LoVo (cell line): ENCODE measurements around the gene HGF.
"Not testable (repeated sequence)": the region's sequence is repeated elsewhere in the genome, so short reads cannot be mapped to it uniquely, and the experiment has no call there.

Experiments used
- DNase-seq: peaks from one replicate; pipeline ENCODE4 v3.0.0-alpha.2; 2016; ENCODE audit warnings: low spot score

Gene HGF

DNA sequence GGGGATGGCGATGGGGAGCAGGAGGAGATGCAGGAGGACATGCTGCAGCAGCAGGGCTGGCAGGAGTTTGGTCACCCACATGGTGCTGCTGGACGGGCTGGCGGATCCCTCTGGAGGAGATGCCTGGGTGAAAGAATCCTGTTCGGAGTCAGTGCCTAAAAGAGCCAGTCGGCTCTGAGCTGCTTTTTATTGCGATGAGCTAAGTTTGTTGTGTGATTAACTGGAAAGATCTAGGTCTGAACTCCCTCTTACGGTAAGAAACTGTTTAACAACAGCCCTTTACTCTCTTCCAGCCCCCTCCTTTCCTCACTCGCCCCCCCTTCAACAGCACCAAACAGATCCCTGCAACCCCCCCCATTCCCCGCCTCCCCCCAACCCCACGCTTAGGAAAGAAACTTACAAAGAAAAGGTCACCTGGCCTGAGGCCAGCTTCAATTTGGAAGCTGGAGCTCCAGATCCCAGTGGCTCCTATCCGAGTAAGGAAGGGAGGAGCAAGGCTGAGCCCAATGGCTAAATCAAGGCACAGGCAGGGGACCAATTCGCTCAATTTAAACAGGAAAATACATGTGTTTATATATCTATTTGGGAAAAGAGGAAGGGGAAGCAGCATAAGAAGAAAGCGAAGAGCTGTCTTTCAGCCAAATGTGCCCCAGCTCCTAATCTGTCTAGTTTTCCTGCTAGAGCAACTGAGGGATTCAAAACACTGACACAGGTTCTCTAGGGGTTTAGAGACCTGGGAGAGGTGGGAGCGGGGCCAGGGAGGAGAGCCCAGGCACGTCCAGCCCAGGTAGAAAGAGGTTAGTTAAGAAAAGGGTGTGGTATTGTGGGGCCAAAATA lies at the start of gene HGF:
HGF (minus strand) TSS at position 157 of the 837 bp plus-strand sequence; CDS start at position 81, 76 bp downstream.
- DNase-seq = no peak

DNA sequence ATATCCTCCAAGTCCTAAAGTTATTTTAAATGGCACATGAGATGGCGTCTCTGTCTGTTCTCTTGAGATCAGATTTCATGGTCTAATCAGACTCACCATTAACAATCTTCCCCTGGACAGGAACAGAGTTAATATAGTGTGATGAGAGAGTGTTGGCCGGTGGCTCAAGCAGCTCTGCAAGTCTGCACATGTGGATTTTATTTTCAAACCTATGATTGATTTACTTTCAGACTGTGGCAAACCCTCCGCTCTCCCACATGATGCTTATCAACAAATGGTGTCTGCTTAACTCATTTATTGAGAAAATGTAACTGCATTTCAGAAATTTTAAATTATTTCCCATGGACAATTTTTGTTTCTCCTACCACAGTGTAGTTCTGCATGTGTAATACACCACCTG lies 46.5 kb upstream of the HGF start:
- DNase-seq = no peak

GRCh38 chr7:81812866-81813476 lies 43.1 kb upstream of the HGF start:
- DNase-seq = not testable (repeated sequence)

DNA sequence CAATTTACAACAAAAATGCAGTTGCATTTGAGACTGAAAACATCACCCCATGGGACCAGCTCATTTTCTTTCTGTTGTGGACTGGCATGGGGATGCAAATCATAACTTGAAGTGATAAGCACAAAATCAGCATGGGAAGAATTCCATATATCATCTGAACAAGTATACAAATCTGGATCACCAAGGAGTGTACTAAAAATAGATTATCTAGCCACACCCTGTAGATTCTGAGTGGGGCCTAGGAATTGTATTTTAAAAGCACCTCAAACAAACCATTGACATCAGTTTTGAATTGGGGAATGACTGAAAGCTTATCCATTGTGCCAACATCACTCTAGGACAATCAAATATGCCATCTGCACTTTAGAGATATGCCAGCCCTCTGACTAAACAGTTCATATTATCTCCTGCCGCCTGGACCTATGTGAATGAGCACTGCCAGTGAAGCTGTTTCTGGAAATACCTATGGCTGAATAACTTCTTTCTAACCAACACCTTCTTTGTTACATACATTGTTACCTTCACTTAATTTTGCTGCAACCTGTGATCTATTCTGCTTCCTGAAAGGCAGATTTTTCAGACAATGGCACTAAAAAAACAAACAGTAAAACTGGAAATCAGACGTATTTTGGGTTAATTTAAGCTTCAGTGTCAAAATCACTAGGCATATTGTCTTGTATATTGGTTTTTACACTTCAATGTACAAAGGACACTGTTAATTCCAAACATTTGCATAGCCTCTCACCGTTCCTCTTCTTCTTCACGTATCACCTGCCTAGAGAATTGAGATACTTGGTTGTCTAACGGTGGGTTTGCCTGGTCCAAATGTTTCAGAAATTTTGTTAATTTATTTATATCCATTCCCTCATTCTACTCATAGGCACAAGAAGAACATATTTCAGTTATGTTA lies 42.4 kb upstream of the HGF start:
- DNase-seq = no peak

GRCh38 chr7:81810476-81811155 lies 40.8 kb upstream of the HGF start:
- no peak for DNase-seq

GRCh38 chr7:81808310-81808709 lies 38.5 kb upstream of the HGF start:
- not testable (repeated sequence) for DNase-seq

GRCh38 chr7:81803267-81803666 lies 33.4 kb upstream of the HGF start:
- no peak for DNase-seq

DNA sequence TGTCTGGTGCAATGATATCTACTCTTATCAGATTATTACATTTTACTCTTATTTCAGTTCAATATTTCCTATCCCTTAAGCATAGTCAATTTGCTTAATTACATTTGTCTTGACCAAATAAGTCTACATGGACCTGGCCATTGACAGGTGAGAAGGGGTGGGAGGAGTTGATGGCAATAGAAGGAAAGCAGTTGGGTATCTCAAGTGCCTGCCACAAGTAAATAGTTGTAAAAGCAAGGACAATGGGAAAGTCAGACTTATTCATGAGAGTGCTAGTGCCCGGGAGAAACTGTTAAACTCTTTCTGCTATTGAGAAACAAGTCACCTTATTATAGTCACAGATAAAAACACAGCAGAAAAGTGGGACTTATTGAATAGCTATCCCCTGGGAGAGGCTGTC lies 32.4 kb upstream of the HGF start:
- DNase-seq = no peak

DNA sequence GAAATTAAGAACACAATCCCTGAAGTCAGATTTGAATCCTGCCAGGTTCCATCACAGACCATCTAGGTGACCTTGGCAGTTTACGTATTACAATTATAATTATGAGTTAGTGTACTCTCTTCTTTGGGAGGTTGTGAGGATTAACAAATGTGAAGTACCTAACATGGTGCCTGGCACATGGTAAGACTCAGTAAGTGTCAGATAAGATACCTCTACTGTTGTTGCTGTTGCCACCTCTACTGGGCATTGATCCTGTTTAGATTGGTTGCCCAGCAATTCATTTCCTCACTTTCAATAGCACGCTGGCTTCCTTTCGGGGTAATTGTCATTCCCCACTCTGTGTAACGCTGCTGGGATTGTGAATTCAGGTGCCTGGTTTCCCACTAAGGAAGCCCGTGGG lies 31.7 kb upstream of the HGF start:
- no peak for DNase-seq

- DNase-seq = no peak
Measured at GRCh38 chr7:81791568-81792518, 22.0 kb upstream of the HGF start.

- no peak for DNase-seq
Measured at GRCh38 chr7:81790686-81791085, 20.8 kb upstream of the HGF start.

DNA sequence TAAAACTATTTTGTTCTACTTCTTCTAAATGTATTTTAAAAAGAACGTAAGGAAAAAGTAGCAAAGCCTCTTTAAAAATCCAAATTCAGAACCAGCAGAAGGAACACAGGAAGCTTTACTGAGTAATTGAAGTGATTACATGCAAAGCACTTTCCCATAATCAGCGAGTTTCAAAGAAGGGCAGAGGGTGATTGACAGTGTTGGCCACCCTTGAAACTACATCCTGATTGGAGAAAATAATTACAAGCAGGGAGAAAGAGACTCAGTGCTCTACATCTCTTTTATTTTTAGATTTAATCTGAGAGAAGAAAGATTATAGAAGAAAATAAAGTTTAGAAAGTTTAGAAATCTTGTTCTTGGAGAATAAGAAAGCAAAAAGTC lies 20.3 kb upstream of the HGF start:
- DNase-seq = no peak

GRCh38 chr7:81789406-81790119 lies 19.7 kb upstream of the HGF start:
- DNase-seq = no peak

DNA sequence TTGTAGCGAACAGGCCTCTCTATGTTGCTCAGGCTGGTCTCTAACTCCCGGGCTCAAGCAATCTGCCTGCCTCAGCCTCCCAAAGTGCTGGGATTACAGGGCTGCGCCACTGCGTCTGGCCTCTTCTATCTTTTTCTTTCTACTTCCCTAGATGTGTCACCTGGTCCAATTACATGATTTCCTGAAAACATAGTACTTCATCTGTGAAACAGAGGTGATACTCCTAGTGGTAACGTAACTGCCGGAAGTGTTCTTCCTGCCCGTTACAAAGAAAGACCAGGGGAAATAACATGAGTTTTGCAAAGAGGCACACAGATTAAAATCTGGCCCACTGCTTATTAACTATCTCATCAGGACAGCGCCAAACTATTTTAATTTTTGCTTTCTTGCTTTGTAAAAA lies 18.4 kb upstream of the HGF start:
- DNase-seq = no peak

DNA sequence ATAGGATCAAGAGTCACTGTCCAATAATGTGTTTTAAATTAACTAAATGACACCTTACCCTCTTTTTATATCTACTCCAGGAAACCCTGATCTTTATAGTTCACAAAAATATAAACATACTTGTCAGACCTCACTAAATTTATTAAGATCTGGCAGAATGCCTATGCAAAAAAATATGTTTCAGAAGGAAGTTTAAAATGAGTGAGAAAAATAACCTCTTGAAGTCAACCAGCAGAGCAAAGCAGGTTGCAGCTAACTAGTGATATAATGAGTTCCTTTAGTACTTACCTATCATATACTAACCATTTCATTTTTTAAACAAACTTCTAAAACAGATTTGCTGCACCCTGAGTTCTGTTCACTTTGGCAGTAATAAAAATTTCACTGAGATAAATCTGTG lies 14.0 kb upstream of the HGF start:
- no peak for DNase-seq

DNA sequence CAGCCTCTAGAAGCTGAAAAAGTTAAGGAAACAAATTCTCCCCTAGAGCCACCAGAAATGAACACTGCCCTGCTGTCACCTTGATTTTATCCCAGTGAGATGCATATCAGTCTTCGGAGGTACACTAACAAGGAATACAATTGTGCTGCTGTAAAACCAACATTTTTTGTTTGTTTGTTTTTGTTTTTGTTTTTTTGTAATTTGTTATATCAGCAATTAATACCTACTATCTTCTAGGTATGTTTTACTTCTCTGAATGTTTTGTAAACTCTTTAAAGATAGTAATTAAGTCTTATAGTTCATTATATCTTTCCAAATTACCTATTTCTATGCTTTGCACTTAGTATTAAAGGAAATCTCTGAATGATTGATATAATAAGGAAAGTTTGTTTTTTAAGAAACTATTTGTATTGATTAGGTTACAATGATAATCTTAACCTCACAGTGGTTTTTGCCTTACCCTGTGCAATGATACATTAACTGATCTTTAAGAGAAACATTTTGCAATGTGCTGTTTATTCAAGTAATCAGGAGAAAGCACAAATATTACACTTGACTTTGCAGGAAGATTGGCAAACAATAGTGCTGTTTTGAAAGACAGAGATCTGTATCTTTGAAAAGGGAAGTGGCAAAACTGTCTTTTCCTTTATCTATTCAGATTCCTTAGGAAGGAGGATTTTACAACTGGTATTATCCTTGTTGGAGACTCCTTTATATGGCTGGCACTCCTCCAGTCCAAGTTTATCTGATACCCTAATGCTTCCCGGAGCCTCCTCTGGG lies 11.3 kb upstream of the HGF start:
- no peak for DNase-seq

GRCh38 chr7:81779706-81780105 lies 9.9 kb upstream of the HGF start:
- DNase-seq = no peak

GRCh38 chr7:81777697-81778096 lies 7.8 kb upstream of the HGF start:
- DNase-seq = no peak

DNA sequence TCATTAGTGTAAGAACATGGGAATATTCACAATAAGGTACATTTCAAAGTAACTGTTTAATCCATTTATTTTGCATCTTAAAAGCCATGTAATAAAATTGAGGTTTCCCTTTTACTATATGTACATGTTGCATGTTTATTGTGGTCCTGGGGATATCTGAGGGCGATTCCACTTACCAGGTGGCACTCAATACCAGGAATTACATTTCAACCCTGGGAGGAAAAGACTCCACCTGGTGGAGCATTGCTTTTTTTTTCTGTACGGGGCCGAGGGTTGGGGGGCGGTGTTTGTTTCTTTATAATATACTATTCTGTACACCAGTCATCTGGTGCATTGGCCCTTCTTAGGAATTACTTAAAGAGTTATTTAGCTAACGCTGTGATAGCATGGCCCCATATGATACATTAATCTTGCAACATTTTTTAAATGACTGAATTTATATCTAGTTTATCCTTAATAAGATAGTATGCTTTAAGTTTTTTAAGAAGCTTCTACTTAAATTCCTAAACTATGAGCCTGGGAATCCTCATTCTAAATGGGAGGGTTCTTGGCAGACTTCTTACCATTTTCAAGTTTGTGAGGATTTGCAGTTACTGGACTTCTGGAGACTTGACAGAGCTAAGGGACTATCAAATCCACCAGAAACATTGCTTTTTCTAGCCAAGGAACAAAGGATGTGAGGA lies 7.2 kb upstream of the HGF start:
- DNase-seq = no peak
